Measurements from ENCODE around the gene GRIN1.

GRIN1 gene

GRCh38 chr9:137156567-137157375 is 17.8 kb downstream of the GRIN1 start:
- TF ChIP-seq CTCF (IDR thresholded peaks at IDR 0.05; ENCODE audit: insufficient read depth, low read length, poor library complexity, severe bottlenecking): no peak
- TF ChIP-seq EZH2phosphoT487 (conservative IDR thresholded peaks at IDR 0.05; ENCODE audit: low read length): no peak
- Histone ChIP-seq H3K4me3 (ENCODE audit: insufficient read depth, low read length, poor library complexity, severe bottlenecking) (no peak overlapping the region), H3K9me3 (ENCODE audit: insufficient read depth, low read length) (no peaks in the 10 kb centered on the region), H3K9me2 (replicated peaks; ENCODE audit: insufficient read depth, low read length) (no peaks in the 10 kb centered on the region), H4K20me1 (ENCODE audit: low read depth, low read length) (no peaks in the 10 kb centered on the region), H3K9ac (ENCODE audit: low read length) (no peak overlapping the region), H2AFZ (ENCODE audit: low read depth, low read length, severe bottlenecking) (no peak overlapping the region), H3K27me3 (ENCODE audit: low read length) (no peaks in the 10 kb centered on the region), H3K4me2 (ENCODE audit: low read depth, low read length, poor library complexity, severe bottlenecking) (no peak overlapping the region), H3K36me3 (ENCODE audit: low read length) (no peaks in the 10 kb centered on the region), H3K79me2 (ENCODE audit: insufficient read depth, low read length) (no peaks in the 10 kb centered on the region), H3K27ac (ENCODE audit: low read depth, low read length) (no peak overlapping the region), H3F3A (ENCODE audit: insufficient read depth) (no peaks in the 10 kb centered on the region)

- no peaks in the 10 kb centered on the region for H3K36me3 ChIP-seq (ENCODE audit: low read length)
- H3K4me2 ChIP-seq (ENCODE audit: low read depth, low read length, poor library complexity, severe bottlenecking): no peak overlapping the region
Measured at GRCh38 chr9:137157618-137158415, 18.9 kb downstream of the GRIN1 start.

GRCh38 chr9:137158625-137159024 is 19.7 kb downstream of the GRIN1 start:
- Histone ChIP-seq H3F3A (ENCODE audit: insufficient read depth) (no peaks in the 10 kb centered on the region), H3K9ac (ENCODE audit: low read length) (no peak overlapping the region), H3K9me2 (replicated peaks; ENCODE audit: insufficient read depth, low read length) (no peaks in the 10 kb centered on the region), H3K27ac (ENCODE audit: low read depth, low read length) (no peak overlapping the region), H3K27me3 (ENCODE audit: low read length) (no peaks in the 10 kb centered on the region), H4K20me1 (ENCODE audit: low read depth, low read length) (no peaks in the 10 kb centered on the region), H2AFZ (ENCODE audit: low read depth, low read length, severe bottlenecking) (no peak overlapping the region), H3K4me2 (ENCODE audit: low read depth, low read length, poor library complexity, severe bottlenecking) (no peak overlapping the region), H3K4me3 (ENCODE audit: insufficient read depth, low read length, poor library complexity, severe bottlenecking) (no peak overlapping the region), H3K9me3 (ENCODE audit: insufficient read depth, low read length) (no peaks in the 10 kb centered on the region), H3K36me3 (ENCODE audit: low read length) (no peaks in the 10 kb centered on the region), H3K79me2 (ENCODE audit: insufficient read depth, low read length) (no peaks in the 10 kb centered on the region)
- TF ChIP-seq CTCF (IDR thresholded peaks at IDR 0.05; ENCODE audit: insufficient read depth, low read length, poor library complexity, severe bottlenecking) (no peak), EZH2phosphoT487 (conservative IDR thresholded peaks at IDR 0.05; ENCODE audit: low read length) (no peak)

More at GRCh38 chr9:137157618-137158415, 18.9 kb downstream of the GRIN1 start:
- Histone ChIP-seq H3K27me3 (ENCODE audit: low read length) (no peaks in the 10 kb centered on the region), H3K4me3 (ENCODE audit: insufficient read depth, low read length, poor library complexity, severe bottlenecking) (no peak overlapping the region), H3F3A (ENCODE audit: insufficient read depth) (no peaks in the 10 kb centered on the region), H3K9ac (ENCODE audit: low read length) (no peak overlapping the region), H3K9me3 (ENCODE audit: insufficient read depth, low read length) (no peaks in the 10 kb centered on the region), H3K9me2 (replicated peaks; ENCODE audit: insufficient read depth, low read length) (no peaks in the 10 kb centered on the region), H2AFZ (ENCODE audit: low read depth, low read length, severe bottlenecking) (no peak overlapping the region), H3K79me2 (ENCODE audit: insufficient read depth, low read length) (no peaks in the 10 kb centered on the region), H3K27ac (ENCODE audit: low read depth, low read length) (no peak overlapping the region), H4K20me1 (ENCODE audit: low read depth, low read length) (no peaks in the 10 kb centered on the region)
- no peak for TF ChIP-seq EZH2phosphoT487 (conservative IDR thresholded peaks at IDR 0.05; ENCODE audit: low read length)
- TF ChIP-seq CTCF (IDR thresholded peaks at IDR 0.05; ENCODE audit: insufficient read depth, low read length, poor library complexity, severe bottlenecking): no peak

Measured in SU-DHL-6 (cell line).